Activated naive CD4-positive, alpha-beta T cell treated with anti-CD3 and anti-CD28 coated beads for 36 hours (primary cell): ENCODE data around the gene SORT1. TPM values are rescaled to one million over a fixed set of nuclear protein-coding genes. Genes with fewer than 3 reads are reported as not detected.
A peak's percentile ranks its signal among the peaks of the same experiment; 100 is the strongest.
"Not testable (repeated sequence)": the region's sequence is repeated elsewhere in the genome, so short reads cannot be mapped to it uniquely, and the experiment has no call there.

Experiments
- CTCF ChIA-PET: fragments of 350-600 bp; sonication (Branson Sonifier 250); formaldehyde crosslinking; loops from one replicate; lab custom pipeline; 2021; ENCODE audit warnings: antibody characterized with exemption; lab: Charles Lee
- DNase-seq: peaks from one replicate; pipeline ENCODE4 v3.0.0-alpha.2; 2020
- H3K27ac Mint-ChIP-seq: one replicate; pipeline ENCODE4 v1.8.0; 2021; ENCODE audit warnings: mild to moderate bottlenecking, mixed read lengths
- H3K27me3 Mint-ChIP-seq: one replicate; pipeline ENCODE4 v1.8.0; 2021; ENCODE audit warnings: low read depth, mixed read lengths
- H3K36me3 Mint-ChIP-seq: one replicate; pipeline ENCODE4 v1.8.0; 2021; ENCODE audit warnings: low read depth, mixed read lengths
- H3K4me1 Mint-ChIP-seq: one replicate; pipeline ENCODE4 v1.8.0; 2021; ENCODE audit warnings: low read depth, mixed read lengths
- H3K4me3 Mint-ChIP-seq: one replicate; pipeline ENCODE4 v1.8.0; 2021; ENCODE audit warnings: mild to moderate bottlenecking, moderate library complexity, mixed read lengths
- H3K9me3 Mint-ChIP-seq: one replicate; pipeline ENCODE4 v1.8.0; 2021; ENCODE audit warnings: mixed read lengths
- intact Hi-C: fragments of 100-400 bp; cut with micrococcal nuclease; formaldehyde crosslinking; loops from one replicate; pipeline ENCODE4 v1.15.1; 2023
- total RNA-seq, 2 experiments: library from RNA; stranded (reverse); gene quantifications; one replicate each; pipeline ENCODE4 v1.2.3, GENCODE V29; 2021

SORT1 gene
- total RNA-seq: under 1 TPM; 0.32 to 0.33 TPM

GRCh38 chr1:109397581-109398342 lies at the start of gene SORT1:
Gene SORT1 (minus strand): TSS chr1:109397918. CDS start chr1:109397892, 26 bp downstream.
- peaks cover 8% of the 10 kb centered on the region for H3K4me1 Mint-ChIP-seq
- CTCF ChIA-PET: interaction anchor here (0.7 to 7.8 kb wide), 13 partner anchors 11 to 199 kb away, joined by 3 to 126 read pairs (median 4); partner anchors contain the start of genes GPR61 and PSRC1
- H3K4me3 Mint-ChIP-seq: peak within 1 kb of the TSS; percentile 77
- peaks cover 34% of the 10 kb centered on the region for H3K27me3 Mint-ChIP-seq
- no peaks in the 10 kb centered on the region for H3K9me3 Mint-ChIP-seq
- peak; percentile 53 for DNase-seq
- intact Hi-C loops: no loop called here
- H3K27ac Mint-ChIP-seq: no peak within 1 kb of the TSS
- no peaks in the 10 kb centered on the region for H3K36me3 Mint-ChIP-seq

- CTCF ChIA-PET, H3K4me1 Mint-ChIP-seq, H3K4me3 Mint-ChIP-seq, H3K9me3 Mint-ChIP-seq, H3K36me3 Mint-ChIP-seq, H3K27ac Mint-ChIP-seq, DNase-seq, intact Hi-C loops: not testable (repeated sequence)
- peaks cover 22% of the 10 kb centered on the region for H3K27me3 Mint-ChIP-seq
Measured at GRCh38 chr1:109445949-109446695, 48.4 kb upstream of the SORT1 start.

GRCh38 chr1:109444346-109444745 lies 46.6 kb upstream of the SORT1 start:
- H3K9me3 Mint-ChIP-seq: no peaks in the 10 kb centered on the region

GRCh38 chr1:109443476-109443875 lies 45.8 kb upstream of the SORT1 start:
- CTCF ChIA-PET: interaction anchor here (0.8 kb wide), 1 partner anchor 14 kb away, joined by 3 read pairs; no protein-coding TSS in a partner anchor
- H3K9me3 Mint-ChIP-seq: no peaks in the 10 kb centered on the region
- H3K4me3 Mint-ChIP-seq: no peak overlapping the region
- H3K27ac Mint-ChIP-seq: no peak overlapping the region
- H3K36me3 Mint-ChIP-seq: no peaks in the 10 kb centered on the region
- DNase-seq: no peak
- peaks cover 13% of the 10 kb centered on the region for H3K27me3 Mint-ChIP-seq
- no peaks in the 10 kb centered on the region for H3K4me1 Mint-ChIP-seq
- intact Hi-C loops: no loop called here

More at GRCh38 chr1:109444346-109444745, 46.6 kb upstream of the SORT1 start:
- intact Hi-C loops: no loop called here
- no peak overlapping the region for H3K27ac Mint-ChIP-seq
- no peak overlapping the region for H3K4me3 Mint-ChIP-seq
- H3K27me3 Mint-ChIP-seq: peaks cover 13% of the 10 kb centered on the region
- CTCF ChIA-PET: no interaction called here
- DNase-seq: no peak
- no peaks in the 10 kb centered on the region for H3K36me3 Mint-ChIP-seq
- no peaks in the 10 kb centered on the region for H3K4me1 Mint-ChIP-seq

- DNase-seq: no peak
- CTCF ChIA-PET: no interaction called here
- Mint-ChIP-seq H3K4me3 (no peak overlapping the region), H3K9me3 (no peaks in the 10 kb centered on the region), H3K27ac (no peak overlapping the region), H3K4me1 (no peaks in the 10 kb centered on the region), H3K36me3 (no peaks in the 10 kb centered on the region), H3K27me3 (peaks cover 8% of the 10 kb centered on the region)
- intact Hi-C loops: no loop called here
Measured at GRCh38 chr1:109441069-109441468, 43.4 kb upstream of the SORT1 start.

- H3K36me3 Mint-ChIP-seq: no peaks in the 10 kb centered on the region
- CTCF ChIA-PET: no interaction called here
- H3K4me3 Mint-ChIP-seq: no peak overlapping the region
- no peak for DNase-seq
- H3K27me3 Mint-ChIP-seq: peaks cover 4% of the 10 kb centered on the region
- H3K9me3 Mint-ChIP-seq: no peaks in the 10 kb centered on the region
- H3K4me1 Mint-ChIP-seq: no peaks in the 10 kb centered on the region
- no peak overlapping the region for H3K27ac Mint-ChIP-seq
- intact Hi-C loops: no loop called here
Measured at GRCh38 chr1:109438798-109439297, 41.1 kb upstream of the SORT1 start.

GRCh38 chr1:109434484-109434883 lies 36.8 kb upstream of the SORT1 start:
- no peaks in the 10 kb centered on the region for H3K36me3 Mint-ChIP-seq
- H3K4me3 Mint-ChIP-seq: no peak overlapping the region
- no peaks in the 10 kb centered on the region for H3K4me1 Mint-ChIP-seq
- peaks cover 4% of the 10 kb centered on the region for H3K27me3 Mint-ChIP-seq
- no peak overlapping the region for H3K27ac Mint-ChIP-seq
- DNase-seq: no peak
- CTCF ChIA-PET: no interaction called here
- no peaks in the 10 kb centered on the region for H3K9me3 Mint-ChIP-seq
- intact Hi-C loops: no loop called here

- H3K4me1 Mint-ChIP-seq: no peaks in the 10 kb centered on the region
- no peaks in the 10 kb centered on the region for H3K9me3 Mint-ChIP-seq
- intact Hi-C loops: no loop called here
- CTCF ChIA-PET: no interaction called here
- no peak overlapping the region for H3K27ac Mint-ChIP-seq
- peaks cover 4% of the 10 kb centered on the region for H3K27me3 Mint-ChIP-seq
- no peaks in the 10 kb centered on the region for H3K36me3 Mint-ChIP-seq
- no peak overlapping the region for H3K4me3 Mint-ChIP-seq
- no peak for DNase-seq
Measured at GRCh38 chr1:109433322-109433721, 35.6 kb upstream of the SORT1 start.

GRCh38 chr1:109432336-109432735 lies 34.6 kb upstream of the SORT1 start:
- Mint-ChIP-seq H3K27me3 (peaks cover 4% of the 10 kb centered on the region), H3K4me1 (peaks cover 1% of the 10 kb centered on the region), H3K9me3 (no peaks in the 10 kb centered on the region), H3K27ac (no peak overlapping the region), H3K36me3 (no peaks in the 10 kb centered on the region), H3K4me3 (no peak overlapping the region)
- no peak for DNase-seq
- CTCF ChIA-PET: no interaction called here
- intact Hi-C loops: no loop called here

- CTCF ChIA-PET: interaction anchor here (0.6 to 4.2 kb wide), 4 partner anchors 57 to 213 kb away, joined by 3 to 34 read pairs (median 5); partner anchors contain the start of genes ATXN7L2 and CYB561D1
- intact Hi-C loops: loop anchor here (2.0 to 10.0 kb wide), 3 partner anchors 40 to 558 kb away; partner anchors contain the start of genes AHCYL1, SYPL2 and TMEM167B
- no peak for DNase-seq
- Mint-ChIP-seq H3K27me3 (no peaks in the 10 kb centered on the region), H3K27ac (peak overlapping the region; percentile 97), H3K36me3 (peaks cover 23% of the 10 kb centered on the region), H3K9me3 (no peaks in the 10 kb centered on the region), H3K4me1 (peaks cover 30% of the 10 kb centered on the region), H3K4me3 (peak overlapping the region; percentile 94)
Measured at GRCh38 chr1:109427171-109427467, 29.4 kb upstream of the SORT1 start.

GRCh38 chr1:109426281-109427170 lies 28.8 kb upstream of the SORT1 start, which contains the start of gene PSMA5:
Gene PSMA5 (minus strand): TSS chr1:109426448. CDS start chr1:109426330, 118 bp downstream.
- Mint-ChIP-seq H3K4me3 (peak within 1 kb of the TSS; percentile 94), H3K4me1 (peaks cover 33% of the 10 kb centered on the region)
- intact Hi-C loops: loop anchor here (1.0 to 10.0 kb wide), 12 partner anchors 41 to 608 kb away; partner anchors contain the start of genes AHCYL1, ATXN7L2, CLCC1 and GNAI3

More at GRCh38 chr1:109426281-109427170, 28.8 kb upstream of the SORT1 start, which contains the start of gene PSMA5:
- Mint-ChIP-seq H3K36me3 (peaks cover 25% of the 10 kb centered on the region), H3K27ac (peak within 1 kb of the TSS; percentile 97), H3K27me3 (no peaks in the 10 kb centered on the region), H3K9me3 (no peaks in the 10 kb centered on the region)
- DNase-seq: peak; percentile 98
- CTCF ChIA-PET: interaction anchor here (0.6 to 4.2 kb wide), 9 partner anchors 21 to 214 kb away, joined by 3 to 34 read pairs (median 3); partner anchors contain the start of genes AMIGO1, ATXN7L2, CYB561D1 and SORT1
